Ishikawa (cell line): ENCODE results near the gene NQO1.

Experiments
- CEBPB ChIP-seq: IDR thresholded peaks from 2 replicates; pipeline ENCODE4 v1.6.1; 2012
- CREB1 ChIP-seq: IDR thresholded peaks from 2 replicates; pipeline ENCODE4 v1.6.1; 2012; ENCODE audit warnings: low read depth
- EGR1 ChIP-seq: IDR thresholded peaks from 2 replicates; pipeline ENCODE4 v1.6.1; 2012
- EP300 ChIP-seq: IDR thresholded peaks from 2 replicates; pipeline ENCODE4 v1.6.1; 2012; ENCODE audit warnings: borderline replicate concordance
- FOXM1 ChIP-seq: IDR thresholded peaks from 2 replicates; pipeline ENCODE4 v1.6.1; 2012; ENCODE audit warnings: low read depth, borderline replicate concordance
- NFIC ChIP-seq: IDR thresholded peaks from 2 replicates; pipeline ENCODE4 v1.6.1; 2012
- RAD21 ChIP-seq: IDR thresholded peaks from 2 replicates; pipeline ENCODE4 v1.6.1; 2012; ENCODE audit warnings: low read depth
- REST ChIP-seq: IDR thresholded peaks from 2 replicates; pipeline ENCODE4 v1.6.1; 2012; ENCODE audit warnings: low read depth, mild to moderate bottlenecking
- TAF1 ChIP-seq: IDR thresholded peaks from 2 replicates; pipeline ENCODE4 v1.6.1; 2012; ENCODE audit warnings: low read depth, mild to moderate bottlenecking
- TCF12 ChIP-seq: IDR thresholded peaks from 2 replicates; pipeline ENCODE4 v1.6.1; 2012; ENCODE audit warnings: low read depth
- TEAD4 ChIP-seq: IDR thresholded peaks from 2 replicates; pipeline ENCODE4 v1.6.1; 2012
- USF1 ChIP-seq: IDR thresholded peaks from 2 replicates; pipeline ENCODE4 v1.6.1; 2012
- YY1 ChIP-seq: IDR thresholded peaks from 2 replicates; pipeline ENCODE4 v1.6.1; 2012; ENCODE audit warnings: low read depth
- ZBTB7A ChIP-seq: IDR thresholded peaks from 2 replicates; pipeline ENCODE4 v1.6.1; 2012; ENCODE audit warnings: low read depth
- TF ChIP-seq, protein P1 (sequence below): IDR thresholded peaks from 2 replicates; pipeline ENCODE4 v1.6.1; 2012

NQO1 gene

DNA sequence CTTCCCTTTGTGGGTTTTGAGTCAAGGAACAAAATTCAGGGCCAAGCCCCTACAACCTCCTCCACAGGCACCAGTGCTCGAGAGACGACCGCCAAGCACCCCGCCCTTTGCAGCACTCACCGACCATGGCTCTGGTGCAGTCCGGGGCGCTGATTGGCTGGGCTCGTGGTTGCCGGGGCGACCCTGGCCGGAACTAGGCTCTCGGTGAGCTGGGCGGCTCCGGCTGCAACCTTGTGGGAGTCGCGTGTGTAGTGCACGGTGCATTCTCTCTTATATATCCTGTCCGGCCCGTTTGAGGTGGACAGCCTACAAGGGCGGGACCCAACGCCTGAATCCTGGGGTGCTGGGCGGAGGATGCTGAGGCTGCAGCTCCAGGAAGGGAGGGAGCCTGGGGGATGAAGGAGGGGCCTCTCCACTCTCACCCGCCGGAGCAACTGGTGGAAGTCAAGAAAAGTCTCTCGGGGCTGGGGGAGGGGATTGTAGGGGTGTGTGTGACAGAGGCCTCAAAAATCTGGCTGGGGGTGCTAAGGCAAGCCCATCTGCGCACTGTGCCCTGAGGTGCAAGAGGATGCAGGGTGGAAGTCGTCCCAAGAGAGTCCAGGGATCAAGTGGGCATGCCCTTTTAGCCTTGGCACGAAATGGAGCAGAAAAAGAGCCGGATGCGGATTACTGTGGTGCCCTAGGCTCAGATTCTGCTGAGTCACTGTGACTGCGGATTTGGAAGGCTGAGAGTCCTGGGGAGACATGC lies at the start of gene NQO1:
Gene NQO1 (minus strand): TSS at position 248 of the 748 bp plus-strand sequence. CDS start 121 bp downstream, at position 127.
- TF ChIP-seq, protein P1, sequence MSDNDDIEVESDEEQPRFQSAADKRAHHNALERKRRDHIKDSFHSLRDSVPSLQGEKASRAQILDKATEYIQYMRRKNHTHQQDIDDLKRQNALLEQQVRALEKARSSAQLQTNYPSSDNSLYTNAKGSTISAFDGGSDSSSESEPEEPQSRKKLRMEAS: peak; percentile 90
- TF ChIP-seq ZBTB7A (no peak), USF1 (no peak), EGR1 (no peak), CREB1 (peak; percentile 26; the same call in 1 of the 2 replicates), TAF1 (peak; percentile 27; the same call in 1 of the 2 replicates), CEBPB (no peak), EP300 (peak; percentile 25; the same call in 1 of the 2 replicates), FOXM1 (0 out of 2 replicates have a peak, but pooled peaks have one; percentile 49), TEAD4 (peak; percentile 48; the same call in 1 of the 2 replicates), NFIC (no peak; the same call in 1 of the 2 replicates), TCF12 (peak; percentile 62; the same call in 1 of the 2 replicates), YY1 (0 out of 2 replicates have a peak, but pooled peaks have one; percentile 7)

DNA sequence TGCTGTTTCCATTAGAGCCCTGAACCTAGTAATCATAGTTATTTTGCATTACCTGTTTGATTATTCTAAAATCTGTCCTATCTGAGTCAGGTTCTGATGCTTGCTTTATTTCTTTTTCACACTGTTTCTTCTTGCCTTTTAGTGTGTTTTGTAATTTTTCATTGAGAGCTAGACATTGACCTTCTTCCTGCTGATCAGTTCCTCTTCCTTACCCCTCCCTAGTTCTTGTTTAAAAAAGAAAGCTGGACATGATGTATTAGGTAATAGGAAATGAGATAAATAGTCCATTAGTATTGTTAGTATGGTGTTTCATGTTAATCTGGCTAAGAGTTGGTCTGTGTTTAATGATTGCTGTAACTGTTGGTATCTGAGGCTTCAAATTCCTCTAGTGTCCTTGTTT lies 49.2 kb upstream of the NQO1 start:
- no peak for TF ChIP-seq ZBTB7A
- no peak for TF ChIP-seq TAF1
- no peak for TF ChIP-seq REST
- no peak for TF ChIP-seq RAD21
- no peak for TF ChIP-seq USF1
- no peak for TF ChIP-seq EGR1
- TF ChIP-seq TCF12: no peak
- TF ChIP-seq NFIC: no peak
- TF ChIP-seq EP300: no peak
- TF ChIP-seq, protein P1: no peak
- no peak for TF ChIP-seq FOXM1
- no peak for TF ChIP-seq YY1
- TF ChIP-seq CREB1: no peak
- no peak for TF ChIP-seq TEAD4
- no peak for TF ChIP-seq CEBPB

DNA sequence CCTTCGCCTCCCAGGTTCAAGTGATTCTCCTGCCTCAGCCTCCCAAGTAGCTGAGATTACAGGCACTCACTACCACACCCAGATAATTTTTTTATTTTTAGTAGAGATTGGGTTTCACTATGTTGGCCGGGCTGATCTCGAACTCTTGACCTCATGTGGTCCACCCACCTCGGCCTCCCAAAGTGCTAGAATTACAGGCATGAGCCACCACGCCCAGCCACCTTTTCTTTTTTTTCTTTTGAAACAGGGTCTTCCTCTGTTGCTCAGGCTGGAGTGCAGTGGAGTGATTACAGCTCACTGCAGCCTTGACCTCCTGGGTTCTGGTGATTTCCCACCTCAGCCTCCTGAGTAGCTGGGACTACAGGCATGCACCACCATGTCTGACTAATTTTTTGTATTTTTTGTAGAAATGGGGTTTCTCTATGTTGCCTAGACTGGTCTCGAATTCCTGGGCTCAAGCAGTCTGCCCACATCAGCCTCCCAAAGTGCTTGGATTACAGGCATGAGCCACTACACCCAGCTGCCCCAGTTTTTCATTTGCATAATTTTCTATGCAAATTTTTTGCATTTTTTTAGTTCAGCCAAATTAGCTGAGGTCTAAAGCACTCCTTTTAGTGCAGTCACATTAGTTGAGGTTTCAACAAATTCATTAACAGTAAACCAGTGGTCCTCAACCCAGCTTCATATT lies 47.0 kb upstream of the NQO1 start:
- TF ChIP-seq CEBPB (no peak), TAF1 (no peak), RAD21 (no peak), FOXM1 (no peak), YY1 (no peak), CREB1 (no peak), USF1 (no peak), REST (no peak), EGR1 (no peak)
- TF ChIP-seq, protein P1: no peak

GRCh38 chr16:69771651-69771967 lies 45.2 kb upstream of the NQO1 start:
- TF ChIP-seq CREB1 (no peak), CEBPB (no peak), EGR1 (no peak), REST (no peak), RAD21 (no peak), NFIC (no peak), ZBTB7A (no peak), FOXM1 (no peak)
- TF ChIP-seq, protein P1: no peak
